ENCODE data around the gene NTRK3. TPM values are rescaled to one million over a fixed set of nuclear protein-coding genes. Genes with fewer than 3 reads are reported as not detected.

The NTRK3 gene
- total RNA-seq, 1 experiment from 2014 or later: not detected

GRCh38 chr15:87828608-87829007 is 427.9 kb downstream of the NTRK3 start:
- H3K36me3 Mint-ChIP-seq (ENCODE audit: insufficient read depth, unreplicated experiment): no peaks in the 10 kb centered on the region
- no peaks in the 10 kb centered on the region for H3K27me3 Mint-ChIP-seq (ENCODE audit: unreplicated experiment)
- no peaks in the 10 kb centered on the region for H3K4me1 Mint-ChIP-seq (ENCODE audit: low read depth, unreplicated experiment)
- H3K4me3 Mint-ChIP-seq (ENCODE audit: low read depth, unreplicated experiment): no peak overlapping the region
- no peak overlapping the region for H3K27ac Mint-ChIP-seq (ENCODE audit: unreplicated experiment)
- peaks cover 27% of the 10 kb centered on the region for H3K9me3 Mint-ChIP-seq (ENCODE audit: low read depth, unreplicated experiment)
- intact Hi-C loops (cut with micrococcal nuclease; ENCODE audit: unreplicated experiment): no loop called here
- CTCF ChIA-PET: no interaction called here
- BruUV-seq (replicated peaks): no TSS peak
- DNase-seq: no peak
- no peak for TF ChIP-seq CTCF (IDR thresholded peaks at IDR 0.05; ENCODE audit: unreplicated experiment)

DNA sequence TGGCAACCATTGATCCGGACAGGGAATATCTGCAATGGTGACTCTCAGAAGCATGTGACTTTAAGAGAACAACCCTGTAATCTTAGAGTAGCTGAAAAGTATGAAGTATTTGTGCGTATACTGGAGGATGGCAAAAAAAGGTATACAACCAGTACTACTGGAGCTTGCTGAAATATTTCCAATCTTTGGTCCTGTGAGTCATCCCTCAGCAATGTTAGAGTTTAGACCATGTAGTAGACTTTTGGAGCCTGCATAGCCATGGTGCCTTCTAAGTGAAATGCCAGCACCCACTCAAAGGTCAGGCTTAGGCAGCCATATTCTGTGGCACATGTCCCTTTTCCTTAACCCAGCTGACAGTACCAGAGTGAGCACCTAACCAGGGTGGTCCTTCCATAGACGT is 429.4 kb downstream of the NTRK3 start:
- no peak for DNase-seq
- no peak for TF ChIP-seq CTCF (IDR thresholded peaks at IDR 0.05; ENCODE audit: unreplicated experiment)
- H3K4me1 Mint-ChIP-seq (ENCODE audit: low read depth, unreplicated experiment): no peaks in the 10 kb centered on the region
- CTCF ChIA-PET: no interaction called here
- no peak overlapping the region for H3K4me3 Mint-ChIP-seq (ENCODE audit: low read depth, unreplicated experiment)
- BruUV-seq (replicated peaks): no TSS peak
- intact Hi-C loops (cut with micrococcal nuclease; ENCODE audit: unreplicated experiment): no loop called here
- no peak overlapping the region for H3K27ac Mint-ChIP-seq (ENCODE audit: unreplicated experiment)
- peaks cover 17% of the 10 kb centered on the region for H3K9me3 Mint-ChIP-seq (ENCODE audit: low read depth, unreplicated experiment)
- H3K27me3 Mint-ChIP-seq (ENCODE audit: unreplicated experiment): no peaks in the 10 kb centered on the region
- H3K36me3 Mint-ChIP-seq (ENCODE audit: insufficient read depth, unreplicated experiment): no peaks in the 10 kb centered on the region

GRCh38 chr15:87826119-87826747 is 430.3 kb downstream of the NTRK3 start:
- intact Hi-C loops (cut with micrococcal nuclease; ENCODE audit: unreplicated experiment): no loop called here
- BruUV-seq (replicated peaks): no TSS peak
- CTCF ChIA-PET: no interaction called here
- DNase-seq: no peak
- Mint-ChIP-seq H3K4me1 (ENCODE audit: low read depth, unreplicated experiment) (no peaks in the 10 kb centered on the region), H3K27me3 (ENCODE audit: unreplicated experiment) (no peaks in the 10 kb centered on the region), H3K36me3 (ENCODE audit: insufficient read depth, unreplicated experiment) (no peaks in the 10 kb centered on the region), H3K9me3 (ENCODE audit: low read depth, unreplicated experiment) (peaks cover 17% of the 10 kb centered on the region), H3K4me3 (ENCODE audit: low read depth, unreplicated experiment) (no peak overlapping the region), H3K27ac (ENCODE audit: unreplicated experiment) (no peak overlapping the region)
- no peak for TF ChIP-seq CTCF (IDR thresholded peaks at IDR 0.05; ENCODE audit: unreplicated experiment)

GRCh38 chr15:87818756-87819155 is 437.8 kb downstream of the NTRK3 start:
- no peak overlapping the region for H3K27ac Mint-ChIP-seq (ENCODE audit: unreplicated experiment)
- H3K36me3 Mint-ChIP-seq (ENCODE audit: insufficient read depth, unreplicated experiment): no peaks in the 10 kb centered on the region
- no peak for DNase-seq
- no peak for TF ChIP-seq CTCF (IDR thresholded peaks at IDR 0.05; ENCODE audit: unreplicated experiment)
- no peak overlapping the region for H3K4me3 Mint-ChIP-seq (ENCODE audit: low read depth, unreplicated experiment)
- BruUV-seq (replicated peaks): no TSS peak
- peaks cover 15% of the 10 kb centered on the region for H3K9me3 Mint-ChIP-seq (ENCODE audit: low read depth, unreplicated experiment)
- H3K4me1 Mint-ChIP-seq (ENCODE audit: low read depth, unreplicated experiment): no peaks in the 10 kb centered on the region
- no peaks in the 10 kb centered on the region for H3K27me3 Mint-ChIP-seq (ENCODE audit: unreplicated experiment)
- intact Hi-C loops (cut with micrococcal nuclease; ENCODE audit: unreplicated experiment): no loop called here
- CTCF ChIA-PET: interaction anchor here (0.7 kb wide), 1 partner anchor 11 kb away, joined by 3 read pairs; no protein-coding TSS in a partner anchor
